Left cardiac atrium (tissue), 4 donors: ENCODE results near the gene BLZF1. TPM values are rescaled to one million over a fixed set of nuclear protein-coding genes. Genes with fewer than 3 reads are reported as not detected.
A peak's percentile ranks its signal among the peaks of the same experiment; 100 is the strongest.

Source experiments
- ATAC-seq, 2 donors: fragments of 200-7000 bp; cut with Tn5 transposase; one replicate each; pipeline ENCODE4 v1.9.1; 2020; ENCODE audit warnings: mild to moderate bottlenecking in 2 of 2, moderate library complexity in 2 of 2
- DNase-seq: peaks from one replicate; pipeline ENCODE4 v3.0.0-alpha.2; 2020
- intact Hi-C, 2 donors: fragments of 100-400 bp; cut with DNase I; formaldehyde crosslinking; loops; one replicate each; pipeline versions ENCODE4 v1.14.1 to v1.15.1; 2022 to 2023
- total RNA-seq, 2 donors: library from RNA; stranded (reverse); fragmentation: NEBNext Ultra II Directional; extraction: Animal tissue kit (Norgen Biotek cat#: 25700); gene quantifications; one replicate each; pipeline ENCODE4 v1.2.1, GENCODE V29; 2021
- donor health status: DM: no; HTN: yes; CAD: no.
- donor health status: DM: no; HTN: yes; CAD: no; lungs with severe emphysema.
- donor health status: DM: yes; HTN: yes; CAD: no.
- donor health status: Dilated cardiomyopathy.

The BLZF1 gene
- total RNA-seq, 2 donors from 2014 or later: 21.7 to 22.6 TPM

GRCh38 chr1:169427081-169427641 is 59.2 kb downstream of the BLZF1 start, which contains the start of gene CCDC181:
Gene CCDC181, minus strand, starts transcription at chr1:169427474. Its CDS starts 2,547 bp downstream, at chr1:169424927.
- peak; percentile 97 to 98 for ATAC-seq
- intact Hi-C loops: no loop called here
- peak; percentile 82 for DNase-seq

Other genes with a start within 250 kb of the BLZF1 start
- gene NME7, start 398 bp upstream of the BLZF1 start, total RNA-seq: 10 to 100 TPM in 1 of 2 donors, 1 to 10 TPM in 1; 7.7 to 10.3 TPM
- 1 to 10 TPM; 1.1 to 1.6 TPM for gene CCDC181, start 59.3 kb downstream of the BLZF1 start, total RNA-seq
- gene SLC19A2, start 117.7 kb downstream of the BLZF1 start, total RNA-seq: 10 to 100 TPM; 17.8 to 28.7 TPM
- gene F5, start 218.3 kb downstream of the BLZF1 start, total RNA-seq: 10 to 100 TPM; 17.8 to 20.9 TPM